GM12878 (cell line): Measurements from ENCODE around the gene VIPR1.

ENCODE experiments used
- CEBPB ChIP-seq, 2 experiments: fragments of 150-350 bp in 1 of 2; IDR thresholded peaks; 2 replicates each; pipeline ENCODE4 v1.6.1; 2012 to 2014; ENCODE audit warnings: low read depth in 2 of 2, low read length in 2 of 2, borderline replicate concordance in 1 of 2, inconsistent platforms in 1 of 2
- CREM ChIP-seq: IDR thresholded peaks from 2 replicates; pipeline ENCODE4 v1.6.1; 2014; ENCODE audit warnings: antibody characterized with exemption, low read depth
- CTCF ChIP-seq, 3 experiments: IDR thresholded peaks in 2 of 3; conservative IDR thresholded peaks in 1 of 3; 2 replicates each; pipeline ENCODE4 v1.5.1; 2011; ENCODE audit warnings: low read depth in 3 of 3, low read length in 3 of 3, mild to moderate bottlenecking in 3 of 3, control low read depth in 2 of 3, moderate library complexity in 2 of 3, inconsistent platforms in 1 of 3, mixed read lengths in 1 of 3; ENCODE audit not compliant: control insufficient read depth in 2 of 3, insufficient read depth in 1 of 3; ENCODE audit errors: extremely low read depth in 1 of 3
- E4F1 ChIP-seq: fragments of 450-650 bp; IDR thresholded peaks from 2 replicates; pipeline ENCODE4 v1.6.1; 2018; ENCODE audit warnings: borderline replicate concordance, mild to moderate bottlenecking; ENCODE audit not compliant: partially characterized antibody
- EP300 ChIP-seq, 2 experiments: fragments of 150-350 bp in 1 of 2; IDR thresholded peaks; 2 replicates each; pipeline ENCODE4 v1.6.1; 2011 to 2012; ENCODE audit warnings: low read depth in 2 of 2, low read length in 2 of 2, borderline replicate concordance in 1 of 2, improper control_type of control experiment in 1 of 2, inconsistent platforms in 1 of 2; ENCODE audit not compliant: control insufficient read depth in 1 of 2
- FOS ChIP-seq: IDR thresholded peaks from 3 replicates; pipeline ENCODE4 v1.6.1; 2011; ENCODE audit warnings: borderline replicate concordance; ENCODE audit not compliant: insufficient read length; ENCODE audit errors: extremely low read depth
- NR2C2 ChIP-seq: IDR thresholded peaks from 2 replicates; pipeline ENCODE4 v1.6.1; 2011; ENCODE audit warnings: borderline replicate concordance, low read depth; ENCODE audit not compliant: control insufficient read depth, insufficient read length
- POLR2AphosphoS5 ChIP-seq: IDR thresholded peaks from 2 replicates; pipeline ENCODE4 v1.6.1; 2011; ENCODE audit warnings: mild to moderate bottlenecking, low read length, inconsistent platforms
- RAD21 ChIP-seq: IDR thresholded peaks from 2 replicates; pipeline ENCODE4 v1.6.1; 2011; ENCODE audit warnings: mild to moderate bottlenecking, low read depth, low read length, moderate library complexity; ENCODE audit not compliant: insufficient read depth
- SMAD1 ChIP-seq: fragments of 450-650 bp; IDR thresholded peaks from 2 replicates; pipeline ENCODE4 v1.6.1; 2018; ENCODE audit warnings: mild to moderate bottlenecking, low read depth; ENCODE audit not compliant: partially characterized antibody
- SPI1 ChIP-seq: IDR thresholded peaks from 2 replicates; pipeline ENCODE4 v1.6.1; 2011; ENCODE audit warnings: low read depth, mild to moderate bottlenecking, low read length, moderate library complexity, borderline replicate concordance; ENCODE audit not compliant: insufficient read depth
- TF ChIP-seq, protein P1 (sequence below): IDR thresholded peaks from 2 replicates; pipeline ENCODE4 v1.6.1; 2011; ENCODE audit warnings: low read depth, low read length, improper control_type of control experiment, borderline replicate concordance
- TF ChIP-seq, protein P2 (sequence below): IDR thresholded peaks from 2 replicates; pipeline ENCODE4 v1.6.1; 2012; ENCODE audit warnings: improper control_type of control experiment, low read depth, low read length; ENCODE audit not compliant: insufficient replicate concordance

GRCh38 chr3:42539871-42540714, 37.6 kb downstream of the VIPR1 start:
- TF ChIP-seq CTCF (IDR thresholded peaks at IDR 0.05 in 2 of 3, conservative IDR thresholded peaks at IDR 0.05 in 1 of 3; ENCODE audit: control insufficient read depth in 2 of 3, extremely low read depth in 1 of 3, insufficient read depth in 1 of 3, low read depth in 3 of 3, low read length in 3 of 3) (peak; percentile 65 to 88 (median 79)), RAD21 (peak; percentile 48; the same call in 1 of the 2 replicates), CEBPB (IDR thresholded peaks at IDR 0.05; ENCODE audit: borderline replicate concordance in 1 of 2, low read depth in 2 of 2, low read length in 2 of 2) (no peak), SMAD1 (no peak), NR2C2 (no peak), CREM (no peak), FOS (no peak), SPI1 (no peak), POLR2AphosphoS5 (no peak), E4F1 (no peak), EP300 (IDR thresholded peaks at IDR 0.05; ENCODE audit: borderline replicate concordance in 1 of 2, control insufficient read depth in 1 of 2, low read depth in 2 of 2, low read length in 2 of 2) (no peak)
- TF ChIP-seq, protein P1, sequence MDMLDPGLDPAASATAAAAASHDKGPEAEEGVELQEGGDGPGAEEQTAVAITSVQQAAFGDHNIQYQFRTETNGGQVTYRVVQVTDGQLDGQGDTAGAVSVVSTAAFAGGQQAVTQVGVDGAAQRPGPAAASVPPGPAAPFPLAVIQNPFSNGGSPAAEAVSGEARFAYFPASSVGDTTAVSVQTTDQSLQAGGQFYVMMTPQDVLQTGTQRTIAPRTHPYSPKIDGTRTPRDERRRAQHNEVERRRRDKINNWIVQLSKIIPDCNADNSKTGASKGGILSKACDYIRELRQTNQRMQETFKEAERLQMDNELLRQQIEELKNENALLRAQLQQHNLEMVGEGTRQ: no peak
- TF ChIP-seq, protein P2, sequence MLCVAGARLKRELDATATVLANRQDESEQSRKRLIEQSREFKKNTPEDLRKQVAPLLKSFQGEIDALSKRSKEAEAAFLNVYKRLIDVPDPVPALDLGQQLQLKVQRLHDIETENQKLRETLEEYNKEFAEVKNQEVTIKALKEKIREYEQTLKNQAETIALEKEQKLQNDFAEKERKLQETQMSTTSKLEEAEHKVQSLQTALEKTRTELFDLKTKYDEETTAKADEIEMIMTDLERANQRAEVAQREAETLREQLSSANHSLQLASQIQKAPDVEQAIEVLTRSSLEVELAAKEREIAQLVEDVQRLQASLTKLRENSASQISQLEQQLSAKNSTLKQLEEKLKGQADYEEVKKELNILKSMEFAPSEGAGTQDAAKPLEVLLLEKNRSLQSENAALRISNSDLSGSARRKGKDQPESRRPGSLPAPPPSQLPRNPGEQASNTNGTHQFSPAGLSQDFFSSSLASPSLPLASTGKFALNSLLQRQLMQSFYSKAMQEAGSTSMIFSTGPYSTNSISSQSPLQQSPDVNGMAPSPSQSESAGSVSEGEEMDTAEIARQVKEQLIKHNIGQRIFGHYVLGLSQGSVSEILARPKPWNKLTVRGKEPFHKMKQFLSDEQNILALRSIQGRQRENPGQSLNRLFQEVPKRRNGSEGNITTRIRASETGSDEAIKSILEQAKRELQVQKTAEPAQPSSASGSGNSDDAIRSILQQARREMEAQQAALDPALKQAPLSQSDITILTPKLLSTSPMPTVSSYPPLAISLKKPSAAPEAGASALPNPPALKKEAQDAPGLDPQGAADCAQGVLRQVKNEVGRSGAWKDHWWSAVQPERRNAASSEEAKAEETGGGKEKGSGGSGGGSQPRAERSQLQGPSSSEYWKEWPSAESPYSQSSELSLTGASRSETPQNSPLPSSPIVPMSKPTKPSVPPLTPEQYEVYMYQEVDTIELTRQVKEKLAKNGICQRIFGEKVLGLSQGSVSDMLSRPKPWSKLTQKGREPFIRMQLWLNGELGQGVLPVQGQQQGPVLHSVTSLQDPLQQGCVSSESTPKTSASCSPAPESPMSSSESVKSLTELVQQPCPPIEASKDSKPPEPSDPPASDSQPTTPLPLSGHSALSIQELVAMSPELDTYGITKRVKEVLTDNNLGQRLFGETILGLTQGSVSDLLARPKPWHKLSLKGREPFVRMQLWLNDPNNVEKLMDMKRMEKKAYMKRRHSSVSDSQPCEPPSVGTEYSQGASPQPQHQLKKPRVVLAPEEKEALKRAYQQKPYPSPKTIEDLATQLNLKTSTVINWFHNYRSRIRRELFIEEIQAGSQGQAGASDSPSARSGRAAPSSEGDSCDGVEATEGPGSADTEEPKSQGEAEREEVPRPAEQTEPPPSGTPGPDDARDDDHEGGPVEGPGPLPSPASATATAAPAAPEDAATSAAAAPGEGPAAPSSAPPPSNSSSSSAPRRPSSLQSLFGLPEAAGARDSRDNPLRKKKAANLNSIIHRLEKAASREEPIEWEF: no peak
